ENCODE data around the gene UBALD1.

The UBALD1 gene

DNA sequence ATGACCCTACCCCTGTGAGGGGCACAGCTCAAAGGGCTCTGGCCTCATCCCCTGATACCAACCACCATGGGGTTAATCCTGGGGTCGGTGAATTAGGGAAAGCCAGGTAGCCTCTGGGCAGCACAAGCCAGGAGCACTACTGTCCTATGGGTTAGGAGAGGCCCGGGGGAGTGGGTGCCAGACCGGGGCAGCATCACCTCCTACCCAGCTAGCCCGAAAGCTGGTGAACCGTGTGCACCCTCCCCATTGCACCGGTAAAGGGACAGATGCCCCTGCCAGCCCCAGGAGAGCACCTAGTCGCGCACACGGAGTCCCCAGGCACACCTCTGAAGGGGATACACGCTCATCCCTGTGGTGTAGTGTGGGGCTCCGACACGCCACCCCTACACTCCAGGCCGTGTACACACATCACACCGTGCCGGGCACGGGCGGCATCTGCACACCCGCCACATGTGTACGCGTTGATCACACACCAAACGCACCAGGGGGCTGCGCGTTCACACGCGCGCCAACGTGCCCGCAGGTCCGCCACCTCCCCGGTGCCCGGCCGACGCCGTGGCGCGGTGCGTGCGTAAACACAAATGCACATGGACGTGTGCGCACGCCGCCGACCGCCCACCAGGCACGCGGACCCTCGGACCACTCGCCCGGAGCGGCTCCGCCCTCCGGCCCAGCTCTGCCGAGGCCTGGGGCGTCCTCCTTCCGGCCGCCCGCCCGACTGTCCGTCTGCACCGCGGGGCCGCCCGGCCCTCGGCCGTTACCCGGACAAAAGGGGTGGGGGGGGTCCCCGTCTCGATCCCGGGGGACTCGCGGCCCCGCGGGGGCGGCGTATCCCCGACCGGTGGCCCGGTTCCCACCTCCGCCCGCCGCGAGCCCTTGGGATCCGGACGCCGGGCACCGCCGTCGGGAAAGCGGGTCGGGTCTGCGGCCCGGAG is 785 bp downstream of the UBALD1 start:
- peak in 2 of 5 donors; percentile 10 to 38 for DNase-seq

DNA sequence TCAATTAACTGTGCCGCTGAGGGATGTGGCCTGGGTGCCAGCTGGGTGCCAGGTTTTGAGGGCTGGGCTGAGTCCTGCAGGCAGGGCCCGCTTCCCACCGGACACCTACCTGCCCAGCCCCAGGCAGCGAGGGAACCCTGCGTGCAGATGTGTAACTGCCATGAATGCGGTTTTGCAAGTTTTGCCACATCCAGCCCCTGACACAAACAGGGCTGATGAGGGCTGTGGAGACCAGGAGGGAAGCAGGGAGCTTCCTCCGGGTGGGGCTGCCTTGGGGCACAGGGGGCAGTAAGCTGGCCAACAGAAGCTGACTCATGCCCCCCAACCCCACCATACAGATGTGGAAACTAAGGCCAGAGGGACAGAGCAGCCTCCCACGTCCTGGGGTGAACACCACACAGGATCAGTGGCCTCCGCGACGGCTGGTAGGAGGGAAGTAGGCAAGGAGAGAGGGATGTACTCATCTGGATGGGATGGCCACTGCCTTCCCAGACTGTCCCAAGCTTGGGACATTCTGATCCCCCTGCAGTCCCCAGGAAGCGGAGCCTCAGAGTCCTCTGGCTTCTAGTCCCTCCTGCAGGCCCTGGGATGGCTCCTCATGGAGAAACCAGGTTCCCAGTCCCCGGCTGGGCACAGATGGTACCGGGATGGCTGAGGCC is 1.6 kb downstream of the UBALD1 start:
- DNase-seq: no peak

DNA sequence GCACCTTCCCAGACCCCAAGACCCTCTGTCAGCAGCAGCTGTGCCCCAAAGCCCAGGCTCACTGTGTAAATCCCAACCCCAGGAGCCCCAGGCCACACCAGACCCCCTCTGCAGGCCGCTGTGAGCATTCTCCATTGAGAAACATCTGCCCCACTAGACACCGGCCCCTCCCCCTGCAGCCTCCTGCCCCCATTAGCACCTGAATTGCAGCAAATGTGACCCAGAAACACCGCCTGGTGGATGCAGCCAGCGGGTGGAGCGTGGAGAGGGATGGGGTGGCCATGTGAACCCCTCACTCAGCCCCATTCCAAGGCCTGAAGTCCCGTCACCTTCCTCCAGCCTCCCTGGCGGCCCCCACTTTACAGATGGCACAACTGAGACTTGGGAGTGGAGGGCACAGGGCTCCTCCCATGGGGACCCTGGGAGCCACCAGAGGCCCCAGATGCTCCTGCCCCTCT is 2.2 kb downstream of the UBALD1 start:
- no peak for DNase-seq

DNA sequence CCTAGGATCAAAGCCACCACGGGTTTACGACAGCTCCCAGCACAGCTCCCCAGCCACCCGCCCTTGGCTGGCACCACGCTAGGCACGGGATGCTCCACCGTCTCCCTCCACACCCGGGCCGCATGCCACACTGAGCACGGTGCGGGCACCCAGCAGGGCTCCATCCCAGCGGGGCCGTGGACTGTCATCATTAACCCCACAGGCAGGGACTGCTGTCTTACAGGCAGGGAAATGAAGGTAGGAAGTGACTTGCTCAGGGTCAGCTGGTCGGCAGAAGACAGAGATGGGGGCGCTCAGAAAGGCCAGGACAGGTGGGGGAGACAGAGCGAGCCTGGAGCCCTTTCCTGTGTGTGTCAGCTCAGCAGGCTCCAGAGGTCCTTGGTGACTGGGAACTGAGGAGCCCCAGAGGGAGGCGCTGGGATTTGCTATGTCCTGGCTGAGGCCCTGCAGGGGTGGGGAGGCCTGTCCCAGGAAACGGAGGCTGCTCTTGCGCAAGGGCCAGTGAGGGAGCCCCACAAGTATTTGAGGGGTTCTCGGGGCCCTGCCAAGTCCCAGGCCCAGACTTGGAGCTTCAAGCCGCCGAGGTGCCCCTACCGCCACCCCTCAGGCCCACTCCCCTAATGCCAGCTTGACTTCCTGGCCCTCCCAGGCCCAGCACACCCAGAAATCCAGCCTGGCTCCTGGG is 3.2 kb downstream of the UBALD1 start:
- DNase-seq: no peak

DNA sequence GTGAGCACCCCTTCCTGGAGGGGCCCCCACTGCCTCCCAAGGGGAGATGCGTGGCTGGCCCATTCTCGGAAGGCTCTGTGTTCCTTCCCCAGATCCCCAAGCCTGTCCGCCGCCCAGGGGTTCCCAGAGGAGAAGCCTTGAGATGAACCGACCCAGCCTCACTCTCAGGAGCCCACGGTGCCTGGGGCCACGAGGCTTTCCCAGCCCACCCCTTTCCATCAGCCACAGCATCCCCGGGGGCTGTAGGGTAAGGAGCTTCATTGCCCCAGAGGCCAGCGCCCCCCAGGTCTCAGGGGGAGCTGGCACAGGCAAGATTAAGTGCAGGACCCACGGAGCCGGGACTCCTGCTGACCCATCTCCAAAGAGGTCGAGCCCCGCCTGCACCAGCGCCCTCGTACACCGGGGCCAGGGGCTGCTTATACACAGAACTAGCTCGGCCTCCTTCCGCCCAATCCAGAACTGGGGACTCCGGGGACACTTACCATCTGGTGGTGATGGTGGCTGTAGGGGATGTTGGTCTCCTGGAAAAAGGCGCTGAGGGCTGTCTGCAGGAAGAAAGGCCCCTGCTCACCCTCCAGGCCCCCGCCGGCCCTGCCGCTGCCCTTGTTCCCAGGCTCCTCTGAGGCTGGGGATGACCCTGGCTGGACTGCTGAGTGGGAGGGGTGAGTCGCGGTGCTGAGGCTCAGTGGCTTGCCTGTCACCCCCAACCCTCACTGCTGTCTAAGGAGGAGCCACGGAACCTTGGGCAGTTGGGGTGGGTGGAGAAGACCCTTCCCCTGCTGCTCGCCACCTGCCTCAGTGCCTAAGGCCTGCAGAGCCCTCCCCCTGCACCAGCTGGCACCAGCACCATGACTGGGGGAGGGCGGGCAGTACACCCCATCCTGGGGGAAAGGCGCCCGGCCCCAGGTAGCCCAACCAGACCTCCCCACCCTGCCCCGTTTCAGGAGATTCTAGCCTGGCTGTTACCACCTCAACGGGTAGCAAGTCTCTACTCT is 4.4 kb downstream of the UBALD1 start:
- no peak for DNase-seq

DNA sequence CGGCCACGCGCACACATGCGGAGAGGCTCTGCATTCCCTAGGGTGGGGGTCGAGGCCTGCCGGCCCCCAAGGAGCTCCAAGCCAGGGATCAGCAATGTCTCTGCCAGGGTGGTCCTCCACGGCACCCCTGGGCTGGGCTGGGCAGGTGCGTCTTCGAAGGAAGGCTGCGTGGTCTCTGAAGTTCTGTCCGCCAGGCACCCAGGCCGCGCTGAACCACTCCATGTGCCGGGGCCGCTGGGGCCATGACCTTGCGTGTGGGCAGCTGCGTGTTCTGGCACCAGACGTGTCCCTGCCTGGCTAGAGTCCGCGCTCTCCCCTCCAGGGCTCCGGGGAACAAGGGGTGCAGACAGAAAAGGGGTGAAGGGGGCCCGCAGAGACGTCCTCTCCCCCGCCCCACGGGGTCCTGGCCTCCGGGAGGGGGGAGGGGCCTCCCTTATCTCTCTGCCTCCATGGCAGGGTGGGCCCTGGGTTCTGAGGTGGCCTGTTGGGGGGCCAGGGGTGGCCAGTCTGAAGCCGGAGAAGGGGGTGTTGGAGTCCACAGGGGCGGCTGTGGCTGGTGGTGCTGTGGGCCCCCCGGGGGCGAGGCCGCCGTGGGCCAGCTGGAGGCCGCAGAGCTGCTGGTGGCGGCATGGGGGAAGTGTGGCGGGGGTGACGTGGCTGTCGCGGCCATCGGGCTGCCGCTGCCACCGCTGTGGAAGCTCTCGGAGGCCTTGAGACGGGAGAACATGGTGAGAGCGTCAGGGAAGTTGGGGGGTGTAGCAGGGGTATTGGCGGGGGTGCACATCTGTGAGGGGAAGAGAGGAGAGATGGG is 5.3 kb downstream of the UBALD1 start:
- DNase-seq: no peak

DNA sequence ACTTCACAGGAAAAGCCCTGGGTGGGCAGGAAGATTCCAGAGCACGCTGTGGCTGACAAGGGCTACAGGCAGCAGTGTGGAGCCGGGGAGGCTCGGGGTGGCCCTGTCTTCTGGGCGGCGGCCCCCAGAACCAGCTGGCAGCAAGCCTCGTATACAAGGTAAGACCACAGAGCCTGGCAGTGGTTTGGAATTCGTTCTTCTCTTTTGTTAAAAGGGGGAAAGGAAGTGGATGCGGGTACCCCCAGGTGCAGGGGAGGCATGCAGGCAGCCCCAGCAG is 6.0 kb downstream of the UBALD1 start:
- no peak for DNase-seq

DNA sequence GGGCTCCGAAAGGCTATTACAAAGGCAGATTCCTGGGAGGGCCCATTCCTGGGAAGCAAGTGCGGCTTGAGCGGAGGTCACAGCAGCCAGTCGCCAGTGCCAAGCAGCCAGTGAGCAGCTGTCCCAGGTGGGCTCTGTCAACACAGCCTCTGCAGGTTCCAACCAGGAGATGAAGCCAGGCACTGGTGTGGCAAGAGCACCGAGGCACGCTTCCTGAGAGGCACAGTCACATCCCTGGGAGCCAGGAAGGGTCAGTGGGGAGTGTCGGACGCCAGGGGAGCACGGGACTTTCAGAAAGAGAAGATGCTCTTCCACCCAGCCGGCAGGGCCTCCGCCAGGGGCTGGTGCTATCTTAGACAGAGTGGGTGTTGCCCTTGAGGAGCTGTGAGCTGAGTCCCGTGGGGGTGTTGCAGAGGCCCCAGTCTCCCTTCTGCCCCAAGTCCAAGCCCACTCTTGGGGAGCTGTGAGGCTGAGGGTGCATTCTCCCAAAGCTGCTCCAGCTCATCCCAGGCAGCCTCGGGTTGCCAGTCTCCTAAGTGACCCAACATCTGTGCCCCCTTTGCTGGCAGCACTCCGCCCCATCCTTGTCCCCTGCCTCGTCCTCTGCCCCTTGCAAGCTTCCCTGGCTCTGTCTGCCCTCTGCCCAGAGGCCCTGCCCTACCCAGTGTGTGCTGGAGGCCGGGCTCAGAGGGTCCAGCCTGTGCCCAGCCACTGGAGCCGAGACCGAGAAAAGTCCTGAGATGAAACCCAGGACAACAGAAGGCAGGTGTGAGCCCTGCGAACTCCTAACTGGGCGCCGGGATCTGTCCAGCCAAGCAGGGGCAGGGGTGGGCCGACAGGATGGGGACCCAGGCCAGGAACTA is 6.6 kb downstream of the UBALD1 start:
- DNase-seq: no peak

DNA sequence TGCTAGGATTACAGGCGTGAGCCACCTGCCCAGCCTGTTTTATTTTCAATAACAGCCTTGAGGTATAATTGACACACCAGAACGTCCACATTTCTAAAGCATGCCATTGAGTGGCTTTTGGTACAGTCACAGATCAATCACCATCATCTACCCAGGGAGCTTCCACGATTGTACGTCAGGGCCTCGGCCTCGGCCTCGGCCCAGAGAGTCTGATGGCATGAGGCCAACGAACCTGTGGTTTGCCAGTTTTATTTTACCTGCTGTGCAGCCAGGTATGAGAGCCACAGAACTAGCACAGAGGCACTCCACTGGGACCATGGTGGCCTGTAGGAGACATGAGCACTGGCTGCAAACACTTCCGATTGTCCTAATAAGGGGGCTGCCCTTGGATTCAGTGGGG is 8.3 kb downstream of the UBALD1 start:
- no peak for DNase-seq

DNA sequence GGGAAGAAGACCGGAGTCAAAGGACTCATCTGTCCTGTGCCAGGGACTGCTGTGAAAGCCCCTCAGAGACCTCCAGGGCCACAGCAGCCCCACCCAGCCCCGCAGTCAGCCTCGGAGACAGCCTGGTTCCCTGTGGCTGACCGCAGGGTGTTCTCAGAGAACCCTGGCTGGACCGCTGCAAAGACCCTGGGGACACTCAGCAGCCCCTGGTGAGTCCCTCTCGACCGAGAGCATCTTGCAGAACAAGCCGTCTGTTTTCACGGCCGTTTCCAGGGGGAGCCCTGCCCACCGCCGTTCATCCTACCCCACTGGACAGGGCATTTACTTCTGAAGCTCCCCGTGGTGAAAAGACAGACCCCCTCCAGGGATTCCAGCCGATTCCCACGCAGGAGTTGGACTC is 10.3 kb downstream of the UBALD1 start:
- no peak for DNase-seq

DNA sequence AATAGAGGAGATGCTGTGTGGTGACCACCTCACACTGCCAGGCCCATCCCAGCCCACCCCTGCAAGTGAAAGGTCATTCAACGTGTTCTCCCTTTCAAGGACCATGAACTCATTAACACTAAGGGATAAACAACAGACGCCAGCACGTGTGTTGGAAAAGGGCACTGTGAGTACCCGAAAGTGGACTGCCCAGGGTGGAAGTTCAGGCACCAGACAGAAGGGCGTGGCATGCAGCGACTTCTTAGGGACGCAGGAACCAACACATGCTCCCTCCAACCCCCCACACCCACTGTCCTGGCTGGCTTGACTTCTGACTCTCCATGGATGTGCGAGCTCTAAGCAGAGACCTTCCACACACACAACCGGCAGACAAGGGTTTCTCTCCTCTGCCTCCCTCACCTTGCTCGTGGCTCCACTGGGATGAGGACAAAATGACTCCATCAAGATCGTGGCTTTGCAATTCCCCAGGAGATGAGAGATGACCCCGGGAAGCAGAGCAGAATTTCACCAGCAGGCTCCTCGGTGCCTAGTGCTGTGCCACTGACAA is 11.0 kb downstream of the UBALD1 start:
- no peak for DNase-seq

DNA sequence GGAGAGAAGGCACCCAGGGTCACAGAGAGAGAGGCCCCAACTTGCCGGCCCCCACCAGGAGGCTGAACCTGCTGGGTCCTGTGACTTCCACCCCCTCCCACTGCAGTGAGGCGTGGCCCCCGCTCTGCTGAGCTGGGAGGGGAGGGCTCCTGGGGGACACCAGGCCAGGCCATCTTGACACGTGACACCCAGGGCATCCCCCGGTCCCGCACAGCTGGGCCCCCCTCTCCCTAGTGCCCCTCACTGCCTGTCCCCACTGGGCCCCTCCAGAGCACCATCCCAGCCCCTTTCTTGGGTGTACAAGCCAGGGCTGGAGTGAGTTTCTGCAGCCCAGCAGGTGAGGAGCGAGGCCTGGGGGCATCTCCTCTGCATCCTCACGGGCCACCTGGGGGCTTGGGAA is 12.4 kb downstream of the UBALD1 start:
- DNase-seq: no peak

DNA sequence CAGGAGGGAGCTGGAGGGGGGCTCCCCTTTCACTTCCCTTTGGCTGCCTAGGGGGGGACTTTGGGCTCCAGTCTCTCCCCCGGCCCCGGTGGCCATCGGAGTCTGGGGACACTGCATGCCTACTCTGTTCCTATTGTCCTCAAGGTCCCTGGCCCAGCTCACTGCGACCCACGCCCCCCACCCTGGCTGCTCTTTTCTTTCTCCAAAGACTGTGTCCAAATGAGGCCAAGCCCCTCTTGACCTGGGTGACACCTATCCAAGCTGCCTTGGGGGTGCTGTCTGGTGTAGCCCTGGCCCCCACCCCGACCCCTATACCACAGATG is 12.9 kb downstream of the UBALD1 start:
- no peak for DNase-seq

DNA sequence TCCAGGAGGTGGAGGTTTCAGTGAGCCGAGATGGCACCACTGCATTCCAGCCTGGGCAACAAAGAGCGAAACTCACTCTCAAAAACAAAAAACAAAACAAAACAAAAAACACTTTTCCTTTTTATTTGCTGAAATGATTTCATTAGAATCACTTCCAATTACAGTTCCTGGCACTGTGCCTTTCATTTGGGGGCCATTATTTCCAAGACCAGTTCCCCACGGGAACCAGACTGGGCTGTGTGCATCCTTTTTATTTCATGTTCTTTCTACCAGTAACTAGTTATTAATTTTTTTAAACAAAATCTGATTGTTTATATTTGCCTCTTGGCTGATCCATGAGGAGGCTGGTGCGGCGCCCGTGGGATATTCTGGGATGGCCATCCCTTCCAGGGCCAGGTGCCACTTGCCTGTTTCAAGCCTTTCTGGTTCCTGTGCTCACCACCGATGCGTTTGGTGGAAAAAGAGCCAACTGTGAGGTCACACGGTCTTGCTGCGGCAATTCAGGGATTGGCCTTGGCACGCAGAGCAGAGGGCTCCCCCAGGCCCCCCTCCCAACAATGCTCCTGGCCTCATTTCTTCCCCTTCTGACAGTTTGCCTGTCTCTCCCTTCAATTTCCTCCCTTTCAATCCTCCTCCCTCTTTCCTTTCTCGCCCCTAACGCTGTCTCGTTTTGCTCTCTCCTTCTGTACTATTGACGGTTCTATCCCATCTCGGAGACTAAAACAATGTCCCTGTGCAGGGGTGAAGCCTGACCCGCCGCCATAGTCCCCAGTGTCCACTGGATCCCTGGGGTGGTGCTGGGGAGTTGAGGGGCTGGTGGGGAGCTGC is 13.4 kb downstream of the UBALD1 start:
- DNase-seq: no peak

DNA sequence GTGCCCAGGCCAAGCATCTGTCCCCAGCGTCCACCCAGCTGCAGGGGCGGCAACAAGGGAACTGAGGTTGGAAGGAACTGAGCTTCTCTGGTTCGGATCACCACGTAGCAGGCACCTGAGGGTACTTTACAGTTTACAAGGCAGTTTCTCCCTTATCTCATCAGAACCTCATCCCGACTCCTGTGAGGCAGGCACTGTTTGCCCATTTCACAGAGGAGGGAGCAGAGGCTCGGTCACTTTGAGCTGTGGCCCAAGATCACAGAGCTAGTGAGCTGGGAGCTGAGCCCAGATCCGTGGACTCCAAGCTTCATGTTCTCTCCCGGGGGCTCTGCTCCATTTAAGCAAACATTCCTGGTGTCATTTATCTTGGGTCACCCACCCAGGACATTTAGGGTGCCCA is 15.1 kb downstream of the UBALD1 start:
- no peak for DNase-seq

DNA sequence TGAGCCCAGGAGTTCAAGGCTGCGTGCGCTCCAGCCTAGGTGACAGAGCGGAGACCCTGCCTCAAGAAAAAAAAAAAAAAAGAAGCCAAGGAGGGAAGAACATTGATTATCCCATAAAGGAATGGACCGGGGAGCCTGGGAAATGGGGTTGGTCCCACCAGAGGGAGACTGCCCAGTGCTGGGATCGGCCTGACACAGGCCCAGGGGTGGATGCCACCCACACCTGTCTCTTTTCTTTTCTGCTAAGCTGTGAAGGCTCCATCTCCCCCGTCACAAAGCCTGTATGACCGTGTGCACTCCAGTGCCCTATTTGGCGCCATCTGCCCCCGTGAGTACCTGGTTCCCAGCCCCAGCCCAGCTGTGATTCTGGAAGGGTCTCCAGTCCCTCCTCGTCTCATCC is 15.7 kb downstream of the UBALD1 start:
- no peak for DNase-seq

DNA sequence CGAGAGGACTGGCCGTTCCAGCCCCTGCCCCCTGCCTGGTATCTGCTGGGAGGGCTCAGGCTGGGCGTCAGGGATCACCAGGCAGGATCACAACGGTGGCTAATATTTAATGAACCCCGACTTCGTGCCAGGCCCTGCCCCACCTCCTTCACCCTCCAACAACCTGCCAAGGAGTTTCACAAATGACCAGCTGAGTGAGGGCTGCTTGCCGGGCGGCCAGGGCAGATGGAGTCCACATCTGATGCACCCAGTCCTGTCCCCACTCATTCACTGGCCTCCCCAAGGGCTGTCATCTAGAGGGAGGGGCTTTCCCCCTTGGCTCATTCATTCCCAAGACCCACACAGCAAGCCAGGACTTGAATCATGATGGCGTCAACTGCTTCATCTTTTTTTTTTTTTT is 17.5 kb downstream of the UBALD1 start:
- DNase-seq: no peak

DNA sequence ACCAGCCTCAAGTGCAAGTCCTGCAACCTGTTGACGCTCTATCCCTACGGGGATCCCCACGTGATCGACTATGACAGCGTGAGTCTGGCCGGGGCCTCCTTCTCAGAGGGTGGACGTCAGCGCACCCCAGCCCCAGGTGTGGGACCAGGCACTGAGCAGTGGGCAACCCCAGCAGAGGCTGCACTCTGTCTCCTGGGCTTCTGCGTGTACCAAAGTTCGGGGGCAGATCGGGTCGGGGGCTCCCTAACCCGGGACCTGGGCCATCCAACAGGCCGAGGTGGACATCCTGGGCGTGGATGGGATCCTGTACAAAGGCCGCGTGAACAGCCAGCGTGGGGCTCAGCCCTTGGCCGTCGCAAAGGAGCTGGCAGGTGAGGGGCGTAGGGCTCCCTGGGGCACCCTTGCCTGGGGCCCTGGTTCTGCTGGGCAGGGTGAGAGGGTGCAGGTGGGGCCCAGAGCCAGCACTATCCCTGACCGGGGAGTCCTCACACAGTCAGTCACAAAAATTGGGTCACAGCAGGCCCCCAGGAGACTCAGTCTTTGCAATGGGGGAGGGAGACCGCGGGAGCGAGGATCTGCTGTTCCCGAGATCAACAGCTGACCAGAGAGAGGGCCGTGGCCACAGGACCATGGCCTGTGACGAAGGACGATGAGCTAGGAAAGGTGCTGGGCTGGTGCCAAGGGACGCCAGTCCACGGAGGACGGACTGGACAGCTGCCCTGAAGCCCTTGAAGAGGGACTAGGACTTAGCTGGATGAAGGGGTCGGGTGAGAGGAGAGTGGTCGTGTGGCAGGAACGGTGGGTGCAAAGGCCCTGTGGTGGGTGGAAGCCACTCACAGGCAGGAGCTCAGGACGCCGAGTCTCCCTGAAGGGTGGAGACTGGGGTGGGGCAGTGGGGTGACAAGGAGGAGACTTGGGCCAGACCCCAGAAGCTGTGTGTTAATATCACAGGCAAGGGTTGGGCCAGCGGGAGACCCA is 20.0 kb downstream of the UBALD1 start:
- no peak for DNase-seq
